Natural killer cell (primary cell): Measurements from ENCODE around the gene CTIF. TPM values are rescaled to one million over a fixed set of nuclear protein-coding genes. Genes with fewer than 3 reads are reported as not detected.

Experiments used
- ATAC-seq, 3 donors: fragments of 150-1000 bp in 2 of 3; fragments of 200-7000 bp in 1 of 3; cut with Tn5 transposase; 1 replicate in 1 of 3; 2 replicates in 2 of 3; pipeline ENCODE4 v1.10.0; 2021; ENCODE audit warnings: mild to moderate bottlenecking in 2 of 3, moderate library complexity in 2 of 3
- DNase-seq, 2 donors: peaks; one replicate each; pipeline versions ENCODE4 v3.0.0 to v3.0.0-alpha.2; 2013 to 2021; ENCODE audit warnings: mixed read lengths in 1 of 2
- H3K27ac ChIP-seq: one replicate; pipeline ENCODE4 v1.5.1; 2013; ENCODE audit warnings: mild to moderate bottlenecking, low read length
- H3K27me3 ChIP-seq: one replicate; pipeline ENCODE4 v1.6.1; 2013; ENCODE audit warnings: low read length; ENCODE audit not compliant: control insufficient read depth, insufficient read depth
- H3K36me3 ChIP-seq: one replicate; pipeline ENCODE4 v1.6.1; 2013; ENCODE audit warnings: low read length; ENCODE audit not compliant: control insufficient read depth, insufficient read depth
- H3K4me1 ChIP-seq: one replicate; pipeline ENCODE4 v1.6.1; 2013; ENCODE audit warnings: low read length; ENCODE audit not compliant: control insufficient read depth, insufficient read depth
- H3K4me3 ChIP-seq: one replicate; pipeline ENCODE4 v1.5.1; 2013; ENCODE audit warnings: low read length
- H3K9me3 ChIP-seq: one replicate; pipeline ENCODE4 v1.6.1; 2013; ENCODE audit warnings: low read length; ENCODE audit not compliant: control insufficient read depth, insufficient read depth
- H3K27ac Mint-ChIP-seq, 2 donors: one replicate each; pipeline ENCODE4 v1.8.0; 2022; ENCODE audit warnings: mild to moderate bottlenecking in 2 of 2, mixed read lengths in 2 of 2, moderate library complexity in 1 of 2
- H3K27me3 Mint-ChIP-seq, 2 donors: one replicate each; pipeline ENCODE4 v1.8.0; 2022; ENCODE audit warnings: low read depth in 2 of 2, mixed read lengths in 2 of 2
- H3K36me3 Mint-ChIP-seq: one replicate; pipeline ENCODE4 v1.8.0; 2022; ENCODE audit warnings: mixed read lengths
- H3K4me1 Mint-ChIP-seq, 2 donors: one replicate each; pipeline ENCODE4 v1.8.0; 2022; ENCODE audit warnings: mixed read lengths in 2 of 2
- H3K4me3 Mint-ChIP-seq: one replicate; pipeline ENCODE4 v1.8.0; 2022; ENCODE audit warnings: mild to moderate bottlenecking, moderate library complexity, mixed read lengths
- H3K9me3 Mint-ChIP-seq, 2 donors: one replicate each; pipeline ENCODE4 v1.8.0; 2022; ENCODE audit warnings: mixed read lengths in 2 of 2
- CTCF ChIP-seq: fragments of 200-600 bp; IDR thresholded peaks from one replicate; pipeline ENCODE4 v1.8.0; 2022; ENCODE audit warnings: antibody characterized with exemption
- WGBS: methylation state at CpG from one replicate; pipeline ENCODE4 v1.1.7; 2013; ENCODE audit warnings: missing lambda C conversion rate; ENCODE audit not compliant: insufficient coverage; 5-methylcytosine and 5-hydroxymethylcytosine counted together
- intact Hi-C: fragments of 100-400 bp; cut with micrococcal nuclease; formaldehyde crosslinking; loops from one replicate; pipeline ENCODE4 v1.14.2; 2022
- total RNA-seq, 4 donors: library from RNA; stranded (reverse); fragments of 120-200 nt in 1 of 4; gene quantifications; one replicate each; pipeline versions ENCODE4 v1.2.3 to v1.2.4, GENCODE V29; 2013 to 2022

CTIF gene
- total RNA-seq, 3 donors from 2014 or later (not counting 1 experiment from before 2014, with no cell fraction given), result 6.9 to 10.2 (median 8.2) TPM

- Histone ChIP-seq H3K4me3 (peak overlapping the region; percentile 45), H3K4me1 (peaks cover 18% of the 10 kb centered on the region), H3K9me3 (no peaks in the 10 kb centered on the region), H3K27ac (no peak overlapping the region), H3K27me3 (no peaks in the 10 kb centered on the region), H3K36me3 (no peaks in the 10 kb centered on the region)
- no peak for TF ChIP-seq CTCF
- Mint-ChIP-seq H3K27me3 (peaks cover 7 to 12% of the 10 kb centered on the region in 2 donors), H3K36me3 (no peaks in the 10 kb centered on the region), H3K9me3 (no peaks in the 10 kb centered on the region), H3K4me1 (peaks cover 4 to 19% of the 10 kb centered on the region in 2 donors), H3K4me3 (peak overlapping the region; percentile 90), H3K27ac (peak overlapping the region in 1 of 2 donors; percentile 63)
- peak; percentile 23 to 45 (median 42) for ATAC-seq
- intact Hi-C loops, result no loop called here
- DNase-seq, result peak in 1 of 2 donors; percentile 40
- WGBS, result under 1% methylated on average over 70 of the region's 70 CpGs
Observed at GRCh38 chr18:48539406-48540250, 797 bp downstream of the CTIF start.

DNA sequence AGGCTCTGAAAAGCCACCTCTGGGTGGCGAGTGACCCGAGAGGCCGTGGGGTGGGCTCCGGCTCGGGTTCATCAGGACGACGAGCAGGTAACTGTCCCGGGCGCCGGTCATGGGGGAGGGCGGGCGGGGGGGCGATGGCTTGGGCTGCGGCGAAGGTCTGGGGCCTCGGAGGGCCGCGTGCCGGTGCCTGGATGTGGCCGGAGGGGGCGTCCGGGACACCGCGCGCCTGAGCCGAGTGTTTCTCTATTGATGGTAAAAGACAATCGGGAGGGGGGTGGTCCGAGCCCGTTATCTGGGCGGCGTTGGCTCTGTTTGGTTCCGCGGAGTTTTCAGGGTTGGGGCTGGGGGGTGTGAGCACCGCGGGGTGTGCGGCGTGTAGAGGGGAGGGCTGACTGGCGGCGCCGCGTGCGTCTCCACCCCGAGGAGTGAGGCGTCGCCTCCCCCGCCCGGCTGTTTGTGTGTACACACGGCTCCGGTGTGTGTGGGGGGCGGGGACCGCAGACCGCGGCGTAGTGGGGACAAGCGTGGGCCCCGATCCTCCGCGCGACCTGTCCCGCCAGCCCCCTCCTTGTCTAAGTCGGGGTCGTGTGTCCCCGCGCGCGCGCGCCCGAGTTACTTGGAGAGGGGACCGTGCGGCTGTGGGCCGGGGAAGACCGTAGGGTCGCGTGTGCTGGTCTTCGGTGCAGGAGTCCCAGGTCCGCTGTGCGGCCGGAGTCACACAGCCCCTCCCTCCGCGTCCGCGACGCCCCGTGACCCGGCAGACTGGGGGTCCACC lies 1.6 kb downstream of the CTIF start:
- H3K9me3 ChIP-seq, result no peaks in the 10 kb centered on the region
- peaks cover 18% of the 10 kb centered on the region for H3K4me1 ChIP-seq
- H3K27me3 ChIP-seq, result no peaks in the 10 kb centered on the region
- H3K4me3 ChIP-seq, result peak overlapping the region; percentile 45
- H3K36me3 ChIP-seq, result no peaks in the 10 kb centered on the region
- no peak overlapping the region for H3K27ac ChIP-seq
- ATAC-seq, result peak; percentile 51 to 63 (median 53)
- peak overlapping the region in 1 of 2 donors; percentile 63 for H3K27ac Mint-ChIP-seq
- peaks cover 4 to 24% of the 10 kb centered on the region in 2 donors for H3K4me1 Mint-ChIP-seq
- peak overlapping the region; percentile 90 for H3K4me3 Mint-ChIP-seq
- intact Hi-C loops, result no loop called here
- H3K36me3 Mint-ChIP-seq, result no peaks in the 10 kb centered on the region
- WGBS, result under 1% methylated on average over 86 of the region's 86 CpGs
- no peaks in the 10 kb centered on the region for H3K9me3 Mint-ChIP-seq
- peak; percentile 25 to 54 for DNase-seq
- peaks cover 8 to 15% of the 10 kb centered on the region in 2 donors for H3K27me3 Mint-ChIP-seq
- no peak for TF ChIP-seq CTCF

GRCh38 chr18:48541026-48541746 lies 2.4 kb downstream of the CTIF start:
- Mint-ChIP-seq H3K9me3 (no peaks in the 10 kb centered on the region), H3K4me3 (peak overlapping the region; percentile 90), H3K27me3 (peaks cover 8 to 15% of the 10 kb centered on the region in 2 donors), H3K27ac (peak overlapping the region in 1 of 2 donors; percentile 63), H3K4me1 (peaks cover 4 to 24% of the 10 kb centered on the region in 2 donors), H3K36me3 (no peaks in the 10 kb centered on the region)
- no peaks in the 10 kb centered on the region for H3K36me3 ChIP-seq
- ATAC-seq (peak; percentile 22 to 55 (median 51)), DNase-seq (peak; percentile 20 to 21)
- intact Hi-C loops, result no loop called here
- 6% methylated on average over 62 of the region's 62 CpGs for WGBS
- peak overlapping the region; percentile 45 for H3K4me3 ChIP-seq
- H3K9me3 ChIP-seq, result no peaks in the 10 kb centered on the region
- H3K27me3 ChIP-seq, result no peaks in the 10 kb centered on the region
- H3K4me1 ChIP-seq, result peaks cover 18% of the 10 kb centered on the region
- no peak for TF ChIP-seq CTCF
- no peak overlapping the region for H3K27ac ChIP-seq
